OCI-LY3 (cell line): ENCODE results near the gene HCK.

ENCODE experiments used
- EZH2phosphoT487 ChIP-seq: fragments of 200-600 bp; shearing (Covaris generic); IDR thresholded peaks from 2 replicates; pipeline ENCODE4 v1.6.1; 2018; ENCODE audit warnings: antibody characterized with exemption, mixed run types, low read depth
- TF ChIP-seq, protein P1 (sequence below): fragments of 200-600, 300-600 bp; sonication (generic); IDR thresholded peaks from 2 replicates; pipeline ENCODE4 v1.5.1; 2014; ENCODE audit warnings: antibody characterized with exemption, low read length, low read depth

DNA sequence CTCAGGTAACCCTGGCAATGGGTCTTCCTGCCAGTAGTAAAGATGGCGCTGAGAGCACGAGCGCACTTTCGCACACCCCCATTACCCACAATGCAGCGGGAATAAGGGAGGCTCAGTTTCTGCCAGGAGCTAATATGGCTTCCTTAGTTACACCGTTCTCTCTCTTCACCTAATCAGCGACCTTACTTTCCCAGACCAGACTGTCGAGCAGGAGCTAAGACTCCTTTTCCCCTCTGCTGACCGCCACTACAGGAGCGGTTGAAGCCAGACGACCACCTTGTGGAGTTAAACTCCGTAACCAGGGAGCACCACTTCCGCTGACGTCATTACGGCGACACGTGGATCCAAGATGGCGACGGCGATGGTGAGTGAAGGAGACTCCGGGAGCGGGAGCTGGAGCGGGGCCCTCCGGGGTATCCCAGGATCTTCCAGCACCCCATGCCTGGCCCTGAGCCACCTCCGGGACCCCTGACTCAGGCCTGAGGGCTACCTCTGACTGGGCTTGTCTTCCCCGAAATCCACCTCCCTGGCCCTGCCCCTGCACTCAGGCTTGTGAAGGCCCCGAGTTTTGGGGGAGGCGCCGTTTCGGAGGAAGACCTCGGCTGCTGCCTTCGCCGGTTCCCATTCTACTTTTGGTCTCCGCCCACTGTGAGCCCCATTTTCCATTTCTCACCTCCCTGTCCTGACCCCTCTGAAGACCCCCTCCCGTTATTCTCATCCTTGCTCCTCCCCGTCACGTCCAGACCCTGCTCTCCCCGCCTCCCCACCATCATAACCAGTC is 57.5 kb downstream of the HCK start, which contains the start of gene TM9SF4:
- TF ChIP-seq, protein P1, sequence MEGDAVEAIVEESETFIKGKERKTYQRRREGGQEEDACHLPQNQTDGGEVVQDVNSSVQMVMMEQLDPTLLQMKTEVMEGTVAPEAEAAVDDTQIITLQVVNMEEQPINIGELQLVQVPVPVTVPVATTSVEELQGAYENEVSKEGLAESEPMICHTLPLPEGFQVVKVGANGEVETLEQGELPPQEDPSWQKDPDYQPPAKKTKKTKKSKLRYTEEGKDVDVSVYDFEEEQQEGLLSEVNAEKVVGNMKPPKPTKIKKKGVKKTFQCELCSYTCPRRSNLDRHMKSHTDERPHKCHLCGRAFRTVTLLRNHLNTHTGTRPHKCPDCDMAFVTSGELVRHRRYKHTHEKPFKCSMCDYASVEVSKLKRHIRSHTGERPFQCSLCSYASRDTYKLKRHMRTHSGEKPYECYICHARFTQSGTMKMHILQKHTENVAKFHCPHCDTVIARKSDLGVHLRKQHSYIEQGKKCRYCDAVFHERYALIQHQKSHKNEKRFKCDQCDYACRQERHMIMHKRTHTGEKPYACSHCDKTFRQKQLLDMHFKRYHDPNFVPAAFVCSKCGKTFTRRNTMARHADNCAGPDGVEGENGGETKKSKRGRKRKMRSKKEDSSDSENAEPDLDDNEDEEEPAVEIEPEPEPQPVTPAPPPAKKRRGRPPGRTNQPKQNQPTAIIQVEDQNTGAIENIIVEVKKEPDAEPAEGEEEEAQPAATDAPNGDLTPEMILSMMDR, result no peak
- TF ChIP-seq EZH2phosphoT487, result no peak
